LNCAP (cell line): ENCODE data around the gene RBL1.

Experiments used
- TF ChIP-seq, protein P1 (sequence below): fragments of 450-650 bp; IDR thresholded peaks from 2 replicates; pipeline ENCODE4 v1.5.1; 2017; ENCODE audit warnings: mild to moderate bottlenecking

Gene RBL1

DNA sequence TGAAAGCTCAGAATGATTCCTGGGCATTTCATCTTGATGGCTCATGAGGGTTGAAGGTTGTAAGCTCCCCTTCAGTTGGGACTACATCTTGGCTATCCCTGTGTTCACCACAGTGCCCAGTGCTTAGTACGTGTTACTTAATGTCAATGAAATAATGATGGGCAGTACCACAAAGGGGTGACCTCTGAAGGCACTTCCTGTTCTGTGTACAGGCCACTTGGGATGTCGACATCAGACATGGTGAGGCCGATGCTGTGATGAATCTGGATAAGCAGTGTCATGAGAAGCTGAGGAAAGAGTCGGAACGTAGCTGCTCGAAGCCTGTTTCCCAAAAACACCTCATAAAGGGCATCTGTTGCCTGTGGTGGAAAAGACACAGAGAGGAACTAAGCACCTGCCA, 27.6 kb upstream of the RBL1 start:
- TF ChIP-seq, protein P1, sequence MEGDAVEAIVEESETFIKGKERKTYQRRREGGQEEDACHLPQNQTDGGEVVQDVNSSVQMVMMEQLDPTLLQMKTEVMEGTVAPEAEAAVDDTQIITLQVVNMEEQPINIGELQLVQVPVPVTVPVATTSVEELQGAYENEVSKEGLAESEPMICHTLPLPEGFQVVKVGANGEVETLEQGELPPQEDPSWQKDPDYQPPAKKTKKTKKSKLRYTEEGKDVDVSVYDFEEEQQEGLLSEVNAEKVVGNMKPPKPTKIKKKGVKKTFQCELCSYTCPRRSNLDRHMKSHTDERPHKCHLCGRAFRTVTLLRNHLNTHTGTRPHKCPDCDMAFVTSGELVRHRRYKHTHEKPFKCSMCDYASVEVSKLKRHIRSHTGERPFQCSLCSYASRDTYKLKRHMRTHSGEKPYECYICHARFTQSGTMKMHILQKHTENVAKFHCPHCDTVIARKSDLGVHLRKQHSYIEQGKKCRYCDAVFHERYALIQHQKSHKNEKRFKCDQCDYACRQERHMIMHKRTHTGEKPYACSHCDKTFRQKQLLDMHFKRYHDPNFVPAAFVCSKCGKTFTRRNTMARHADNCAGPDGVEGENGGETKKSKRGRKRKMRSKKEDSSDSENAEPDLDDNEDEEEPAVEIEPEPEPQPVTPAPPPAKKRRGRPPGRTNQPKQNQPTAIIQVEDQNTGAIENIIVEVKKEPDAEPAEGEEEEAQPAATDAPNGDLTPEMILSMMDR, result no peak

DNA sequence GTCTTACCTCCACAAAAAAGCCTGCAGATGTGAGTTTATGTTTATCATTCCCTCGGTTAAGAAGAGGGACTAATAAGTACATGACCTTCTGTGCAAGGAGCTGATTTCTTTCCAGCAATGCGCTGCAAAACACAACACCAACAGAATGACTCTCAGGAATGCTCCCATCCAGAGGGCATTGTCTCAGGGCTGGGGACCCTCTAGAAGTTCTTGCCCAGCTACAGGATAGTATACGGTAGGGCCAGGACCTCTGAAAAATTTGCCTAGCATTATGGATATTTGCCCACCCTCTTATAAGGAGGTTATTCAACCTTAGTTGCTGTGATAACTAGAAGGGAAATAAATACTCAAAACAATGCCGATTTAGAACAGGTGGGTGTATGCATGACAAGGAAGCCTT, 24.7 kb upstream of the RBL1 start:
- TF ChIP-seq, protein P1, result no peak

DNA sequence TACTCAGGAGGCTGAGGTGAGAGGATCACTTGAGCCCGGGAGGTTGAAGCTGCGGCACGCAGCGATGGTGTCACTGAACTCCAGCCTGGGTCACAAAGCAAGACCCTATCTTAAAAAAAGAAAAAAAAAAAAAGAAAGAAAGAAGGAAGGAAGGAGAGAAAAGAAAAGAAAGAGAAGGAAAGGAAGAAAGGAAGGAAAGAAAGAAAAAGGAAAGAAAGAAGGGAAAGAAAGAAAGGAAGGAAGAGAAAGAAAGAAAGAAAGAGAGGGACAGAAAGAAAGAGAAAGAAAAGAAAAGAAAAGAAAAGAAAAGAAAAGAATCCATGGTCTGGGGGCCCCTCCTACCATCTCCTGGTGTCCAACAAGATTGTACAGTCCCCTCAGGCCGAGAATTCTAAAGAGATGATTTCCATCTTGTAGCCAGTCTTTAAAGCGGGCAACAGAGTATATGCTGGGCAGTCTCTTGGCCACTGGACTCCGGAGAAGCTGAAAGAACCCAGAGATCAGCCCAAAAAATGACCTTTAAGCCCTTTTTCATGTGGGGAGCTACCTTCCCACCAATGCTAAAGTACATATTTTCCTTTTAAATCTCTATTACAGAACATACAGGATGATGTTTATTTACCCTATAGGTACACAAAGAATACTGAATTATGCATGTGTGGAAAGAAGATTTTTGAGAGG, 23.7 kb upstream of the RBL1 start:
- TF ChIP-seq, protein P1, result no peak

DNA sequence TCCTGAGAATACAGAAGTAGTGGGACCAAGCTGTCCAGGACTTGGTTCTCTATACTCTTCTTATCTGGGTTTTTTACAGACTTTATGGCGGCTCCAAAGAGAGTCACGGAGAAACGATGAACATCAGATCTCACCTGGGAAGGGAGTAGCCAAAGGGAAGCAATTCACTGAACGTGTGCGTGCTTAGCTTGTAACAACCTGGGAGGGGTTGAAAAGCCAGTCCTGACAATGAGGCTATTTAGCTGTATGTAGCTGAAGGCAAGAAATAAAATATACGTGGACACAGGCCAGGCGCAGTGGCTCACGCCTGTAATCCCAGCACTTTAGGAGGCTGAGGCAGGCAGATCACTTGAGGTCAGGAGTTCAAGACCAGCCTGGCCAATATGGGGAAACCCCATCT, 18.2 kb upstream of the RBL1 start:
- TF ChIP-seq, protein P1, result no peak

DNA sequence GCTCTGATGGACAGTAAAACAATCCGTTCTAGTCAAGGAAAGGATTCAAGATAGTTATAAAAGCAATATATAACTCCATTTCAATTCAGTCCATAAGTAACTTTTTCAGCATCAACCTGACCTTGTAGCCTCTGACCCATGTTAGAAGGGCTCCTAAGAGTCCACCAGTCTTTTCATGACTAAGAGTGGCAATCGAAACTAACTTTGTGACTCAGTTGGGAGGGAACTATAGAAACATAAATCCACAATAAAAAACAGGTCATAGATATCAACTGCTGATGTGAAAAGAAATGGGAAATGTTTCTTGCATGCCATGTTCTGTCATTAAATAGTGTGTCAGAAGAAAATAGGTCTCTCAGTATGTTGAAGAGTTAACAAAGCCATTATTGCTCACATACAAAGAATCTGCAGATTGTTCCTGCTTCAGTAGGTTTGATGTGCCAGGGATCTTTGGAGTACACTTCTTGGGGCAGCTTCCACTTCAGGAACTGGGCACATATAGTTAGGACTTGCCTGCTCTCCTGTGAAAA, 16.2 kb upstream of the RBL1 start:
- TF ChIP-seq, protein P1, result no peak

DNA sequence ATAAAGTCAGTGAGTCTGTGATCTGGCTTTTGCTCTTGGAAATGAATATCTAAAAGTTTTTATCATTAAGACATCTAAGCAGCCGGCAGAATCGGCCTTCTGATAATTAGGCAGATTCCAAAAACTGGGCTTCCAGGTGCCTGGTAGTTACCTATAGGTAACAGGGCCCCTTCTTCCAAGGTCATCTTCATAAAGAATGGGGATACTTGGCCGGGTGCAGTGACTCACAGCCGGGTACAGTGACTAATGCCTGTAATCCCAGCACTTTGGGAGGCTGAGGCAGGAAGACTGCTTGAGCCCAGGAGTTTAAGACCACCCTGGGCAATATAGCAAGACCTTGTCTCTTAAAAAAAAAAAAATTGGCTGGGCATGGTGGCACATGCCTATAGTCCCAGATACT, 12.9 kb upstream of the RBL1 start:
- TF ChIP-seq, protein P1, result no peak

DNA sequence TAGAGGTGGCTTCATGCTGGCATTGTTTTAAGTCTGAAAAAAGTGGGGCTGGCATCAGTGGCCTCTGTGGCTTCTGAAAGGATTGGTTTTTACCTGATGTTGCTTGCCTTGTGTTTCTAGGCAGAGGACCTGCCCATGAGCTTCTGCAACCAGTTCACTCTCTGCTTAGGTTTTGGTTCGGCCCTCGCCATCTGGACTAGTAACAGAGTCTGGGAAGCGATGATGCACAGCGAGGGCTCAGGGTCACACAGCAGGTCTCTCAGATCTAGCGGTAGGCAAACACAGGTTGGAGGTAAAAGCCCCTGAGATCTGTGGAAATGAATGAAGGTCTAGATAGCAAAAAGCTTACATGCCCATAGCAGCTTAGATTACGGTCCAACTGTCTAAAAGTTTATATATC, 6.8 kb upstream of the RBL1 start:
- TF ChIP-seq, protein P1, result no peak
